ENCODE data around the gene SEMA4A. TPM values are rescaled to one million over a fixed set of nuclear protein-coding genes. Genes with fewer than 3 reads are reported as not detected.
A peak's percentile ranks its signal among the peaks of the same experiment; 100 is the strongest.

SEMA4A gene
- total RNA-seq, 3 donors from 2014 or later (not counting 1 experiment from before 2014, with no cell fraction given), result 2.6 to 13.0 (median 7.0) TPM

DNA sequence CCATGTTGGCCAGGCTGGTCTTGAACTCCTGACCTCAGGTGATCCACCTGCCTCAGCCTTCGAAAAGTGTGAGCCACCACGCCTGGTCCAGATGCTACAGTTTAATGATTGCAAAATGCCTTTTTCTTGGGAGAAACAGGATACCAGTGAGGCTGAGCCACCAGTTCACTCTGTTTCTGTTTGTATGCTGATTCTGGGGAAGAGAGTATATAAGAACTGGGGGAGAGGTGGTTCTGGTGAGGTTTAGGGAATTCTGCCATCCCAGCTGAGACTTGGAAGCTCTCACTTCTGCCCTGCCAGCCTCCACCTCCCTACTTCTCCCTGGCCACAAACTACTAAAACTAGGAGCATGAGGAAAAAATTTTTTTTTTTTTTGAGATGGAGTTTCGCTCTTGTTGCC is 51.3 kb downstream of the SEMA4A start:
- WGBS (ENCODE audit: insufficient coverage), result 97% methylated on average over 2 of the region's 3 CpGs
- DNase-seq, result no peak
- peaks cover 8% of the 10 kb centered on the region for H3K36me3 Mint-ChIP-seq
- H3K27ac Mint-ChIP-seq, result no peak overlapping the region
- H3K4me3 ChIP-seq (ENCODE audit: low read length), result no peak overlapping the region
- H3K9me3 ChIP-seq (ENCODE audit: control insufficient read depth, insufficient read depth, low read length), result no peaks in the 10 kb centered on the region
- intact Hi-C loops (cut with micrococcal nuclease), result no loop called here
- no peaks in the 10 kb centered on the region for H3K4me1 ChIP-seq (ENCODE audit: control insufficient read depth, insufficient read depth, low read length)
- H3K4me1 Mint-ChIP-seq, result peaks cover 14 to 17% of the 10 kb centered on the region in 2 donors
- H3K27me3 ChIP-seq (ENCODE audit: control insufficient read depth, insufficient read depth, low read length), result no peaks in the 10 kb centered on the region
- H3K27me3 Mint-ChIP-seq (ENCODE audit: low read depth in 2 of 2), result no peaks in the 10 kb centered on the region
- TF ChIP-seq, protein P1, sequence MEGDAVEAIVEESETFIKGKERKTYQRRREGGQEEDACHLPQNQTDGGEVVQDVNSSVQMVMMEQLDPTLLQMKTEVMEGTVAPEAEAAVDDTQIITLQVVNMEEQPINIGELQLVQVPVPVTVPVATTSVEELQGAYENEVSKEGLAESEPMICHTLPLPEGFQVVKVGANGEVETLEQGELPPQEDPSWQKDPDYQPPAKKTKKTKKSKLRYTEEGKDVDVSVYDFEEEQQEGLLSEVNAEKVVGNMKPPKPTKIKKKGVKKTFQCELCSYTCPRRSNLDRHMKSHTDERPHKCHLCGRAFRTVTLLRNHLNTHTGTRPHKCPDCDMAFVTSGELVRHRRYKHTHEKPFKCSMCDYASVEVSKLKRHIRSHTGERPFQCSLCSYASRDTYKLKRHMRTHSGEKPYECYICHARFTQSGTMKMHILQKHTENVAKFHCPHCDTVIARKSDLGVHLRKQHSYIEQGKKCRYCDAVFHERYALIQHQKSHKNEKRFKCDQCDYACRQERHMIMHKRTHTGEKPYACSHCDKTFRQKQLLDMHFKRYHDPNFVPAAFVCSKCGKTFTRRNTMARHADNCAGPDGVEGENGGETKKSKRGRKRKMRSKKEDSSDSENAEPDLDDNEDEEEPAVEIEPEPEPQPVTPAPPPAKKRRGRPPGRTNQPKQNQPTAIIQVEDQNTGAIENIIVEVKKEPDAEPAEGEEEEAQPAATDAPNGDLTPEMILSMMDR (IDR thresholded peaks at IDR 0.05), result no peak
- no peaks in the 10 kb centered on the region for H3K9me3 Mint-ChIP-seq
- no peak overlapping the region for H3K27ac ChIP-seq (ENCODE audit: low read length)
- ATAC-seq, result no peak
- no peak overlapping the region for H3K4me3 Mint-ChIP-seq
- peaks cover 39% of the 10 kb centered on the region for H3K36me3 ChIP-seq (ENCODE audit: control insufficient read depth, insufficient read depth, low read length)

DNA sequence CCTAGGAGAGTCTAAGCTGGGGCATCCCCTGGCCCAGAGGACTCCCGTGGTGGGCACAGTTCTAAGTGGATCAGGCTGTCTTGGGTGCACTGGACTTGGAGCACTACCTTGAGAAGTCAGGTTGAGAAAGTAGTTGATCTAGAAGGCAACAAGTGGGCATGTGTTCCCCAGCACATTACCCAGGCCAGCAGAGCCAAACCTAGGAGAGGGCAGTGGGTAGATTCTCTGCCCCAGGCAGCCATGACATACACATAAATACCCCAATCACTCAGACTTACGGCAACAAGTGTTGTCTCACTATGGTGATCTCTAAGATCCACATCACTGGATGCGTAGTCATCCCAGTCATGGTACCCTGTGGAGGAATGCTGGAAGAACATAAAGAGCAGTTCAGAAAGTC is 57.9 kb downstream of the SEMA4A start:
- Histone ChIP-seq H3K36me3 (ENCODE audit: control insufficient read depth, insufficient read depth, low read length) (peaks cover 27% of the 10 kb centered on the region), H3K4me3 (ENCODE audit: low read length) (no peak overlapping the region), H3K9me3 (ENCODE audit: control insufficient read depth, insufficient read depth, low read length) (no peaks in the 10 kb centered on the region), H3K27me3 (ENCODE audit: control insufficient read depth, insufficient read depth, low read length) (no peaks in the 10 kb centered on the region), H3K4me1 (ENCODE audit: control insufficient read depth, insufficient read depth, low read length) (peaks cover 20% of the 10 kb centered on the region), H3K27ac (ENCODE audit: low read length) (no peak overlapping the region)
- H3K27me3 Mint-ChIP-seq (ENCODE audit: low read depth in 2 of 2), result no peaks in the 10 kb centered on the region
- ATAC-seq, result no peak
- peak overlapping the region; percentile 99 for H3K27ac Mint-ChIP-seq
- H3K4me1 Mint-ChIP-seq, result peaks cover 20 to 25% of the 10 kb centered on the region in 2 donors
- no peak for DNase-seq
- intact Hi-C loops (cut with micrococcal nuclease), result no loop called here
- no peaks in the 10 kb centered on the region for H3K9me3 Mint-ChIP-seq
- peak overlapping the region; percentile 45 for H3K4me3 Mint-ChIP-seq
- peaks cover 8% of the 10 kb centered on the region for H3K36me3 Mint-ChIP-seq
- WGBS (ENCODE audit: insufficient coverage), result 98% methylated on average over 3 of the region's 3 CpGs
- TF ChIP-seq, protein P1 (IDR thresholded peaks at IDR 0.05), result no peak

DNA sequence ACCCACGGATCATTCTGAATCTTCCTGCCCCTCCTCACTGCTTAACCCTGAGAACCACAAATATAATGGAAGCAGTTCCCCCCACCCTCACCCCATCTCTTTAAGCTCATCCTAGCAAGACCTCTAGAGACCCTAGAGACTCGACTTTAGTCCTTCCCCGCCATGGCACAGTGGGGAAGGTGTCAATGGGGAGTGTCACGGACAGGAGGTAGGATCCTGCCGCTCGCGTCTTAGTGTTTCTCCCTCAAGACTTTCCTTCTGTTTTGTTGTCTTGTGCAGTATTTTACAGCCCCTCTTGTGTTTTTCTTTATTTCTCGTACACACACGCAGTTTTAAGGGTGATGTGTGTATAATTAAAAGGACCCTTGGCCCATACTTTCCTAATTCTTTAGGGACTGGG is 58.7 kb downstream of the SEMA4A start:
- H3K27me3 ChIP-seq (ENCODE audit: control insufficient read depth, insufficient read depth, low read length), result no peaks in the 10 kb centered on the region
- Mint-ChIP-seq H3K4me1 (peaks cover 20 to 25% of the 10 kb centered on the region in 2 donors), H3K36me3 (peaks cover 8% of the 10 kb centered on the region), H3K27ac (peak overlapping the region; percentile 99), H3K9me3 (no peaks in the 10 kb centered on the region), H3K27me3 (ENCODE audit: low read depth in 2 of 2) (no peaks in the 10 kb centered on the region), H3K4me3 (peak overlapping the region; percentile 98)
- intact Hi-C loops (cut with micrococcal nuclease), result loop anchor here (1.0 kb wide), 1 partner anchor 18 kb away; the partner anchor contains the start of gene SLC25A44
- H3K36me3 ChIP-seq (ENCODE audit: control insufficient read depth, insufficient read depth, low read length), result peaks cover 27% of the 10 kb centered on the region
- TF ChIP-seq, protein P1 (IDR thresholded peaks at IDR 0.05), result no peak
- WGBS (ENCODE audit: insufficient coverage), result 96% methylated on average over 8 of the region's 9 CpGs
- DNase-seq (no peak), ATAC-seq (no peak)
- H3K9me3 ChIP-seq (ENCODE audit: control insufficient read depth, insufficient read depth, low read length), result no peaks in the 10 kb centered on the region
- peak overlapping the region; percentile 60 for H3K4me3 ChIP-seq (ENCODE audit: low read length)
- H3K4me1 ChIP-seq (ENCODE audit: control insufficient read depth, insufficient read depth, low read length), result peaks cover 20% of the 10 kb centered on the region
- H3K27ac ChIP-seq (ENCODE audit: low read length), result peak overlapping the region; percentile 85

Data from natural killer cell (primary cell).